Measurements from ENCODE around the gene SRGN.

Gene SRGN

DNA sequence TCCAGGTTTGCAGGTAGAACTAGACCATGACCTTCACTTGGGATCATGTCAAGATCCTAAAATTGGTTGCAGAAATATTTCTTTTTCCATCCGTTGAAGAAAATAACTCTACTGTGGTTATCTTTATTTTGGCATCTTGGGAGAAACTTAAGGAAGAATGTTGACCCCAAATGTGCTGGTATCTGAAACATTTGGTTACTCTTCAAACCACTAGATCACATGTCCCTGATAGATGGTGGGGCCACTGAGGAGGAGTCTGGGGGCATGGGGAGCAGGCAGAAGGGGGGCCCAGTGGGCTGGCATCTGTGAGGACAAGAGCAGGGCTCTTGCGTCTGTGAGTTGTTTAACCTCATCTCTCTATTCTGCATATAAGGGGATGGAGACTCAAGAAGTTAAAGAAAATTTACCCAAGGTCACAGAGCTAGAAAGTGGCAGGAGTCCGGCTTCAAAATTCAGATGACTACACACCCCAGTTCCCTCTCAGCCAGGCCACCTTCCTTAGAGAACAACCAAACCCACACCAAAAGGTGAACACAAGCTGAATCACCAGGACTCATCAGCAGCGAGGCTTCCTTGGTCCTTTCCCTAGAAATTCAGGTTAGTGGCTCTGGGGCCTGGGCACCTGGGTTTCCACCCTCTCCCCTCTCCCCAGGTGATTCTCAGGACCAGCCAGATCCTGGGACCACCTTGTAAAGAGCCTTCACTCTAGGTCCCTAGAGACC lies 40.6 kb upstream of the SRGN start:
- no peak overlapping the region for H3K27ac ChIP-seq
- TF ChIP-seq, protein P1, sequence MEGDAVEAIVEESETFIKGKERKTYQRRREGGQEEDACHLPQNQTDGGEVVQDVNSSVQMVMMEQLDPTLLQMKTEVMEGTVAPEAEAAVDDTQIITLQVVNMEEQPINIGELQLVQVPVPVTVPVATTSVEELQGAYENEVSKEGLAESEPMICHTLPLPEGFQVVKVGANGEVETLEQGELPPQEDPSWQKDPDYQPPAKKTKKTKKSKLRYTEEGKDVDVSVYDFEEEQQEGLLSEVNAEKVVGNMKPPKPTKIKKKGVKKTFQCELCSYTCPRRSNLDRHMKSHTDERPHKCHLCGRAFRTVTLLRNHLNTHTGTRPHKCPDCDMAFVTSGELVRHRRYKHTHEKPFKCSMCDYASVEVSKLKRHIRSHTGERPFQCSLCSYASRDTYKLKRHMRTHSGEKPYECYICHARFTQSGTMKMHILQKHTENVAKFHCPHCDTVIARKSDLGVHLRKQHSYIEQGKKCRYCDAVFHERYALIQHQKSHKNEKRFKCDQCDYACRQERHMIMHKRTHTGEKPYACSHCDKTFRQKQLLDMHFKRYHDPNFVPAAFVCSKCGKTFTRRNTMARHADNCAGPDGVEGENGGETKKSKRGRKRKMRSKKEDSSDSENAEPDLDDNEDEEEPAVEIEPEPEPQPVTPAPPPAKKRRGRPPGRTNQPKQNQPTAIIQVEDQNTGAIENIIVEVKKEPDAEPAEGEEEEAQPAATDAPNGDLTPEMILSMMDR (conservative IDR thresholded peaks at IDR 0.05): no peak

DNA sequence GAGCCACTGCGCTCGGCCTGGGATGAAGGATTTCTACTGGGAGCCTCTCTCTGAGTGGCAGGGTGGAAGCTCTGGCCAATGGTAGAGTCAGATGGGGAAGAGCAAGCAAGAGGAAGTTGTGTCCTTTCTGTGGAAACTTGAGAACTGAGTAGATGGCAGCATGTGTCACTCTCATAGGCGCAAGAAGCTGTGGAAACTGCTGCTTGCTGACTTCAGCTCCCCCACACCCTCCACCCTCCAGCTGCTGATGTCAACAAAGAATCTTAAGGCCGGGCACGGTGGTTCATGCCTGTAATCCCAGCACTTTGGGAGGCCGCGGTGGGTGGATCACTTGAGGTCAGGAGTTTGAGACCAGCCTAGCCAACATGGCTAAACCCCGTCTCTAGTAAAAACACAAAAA lies 39.8 kb upstream of the SRGN start:
- TF ChIP-seq, protein P1 (conservative IDR thresholded peaks at IDR 0.05): no peak
- H3K27ac ChIP-seq: no peak overlapping the region

- TF ChIP-seq, protein P1 (conservative IDR thresholded peaks at IDR 0.05): no peak
Observed at GRCh38 chr10:69049566-69049961, 38.3 kb upstream of the SRGN start.

DNA sequence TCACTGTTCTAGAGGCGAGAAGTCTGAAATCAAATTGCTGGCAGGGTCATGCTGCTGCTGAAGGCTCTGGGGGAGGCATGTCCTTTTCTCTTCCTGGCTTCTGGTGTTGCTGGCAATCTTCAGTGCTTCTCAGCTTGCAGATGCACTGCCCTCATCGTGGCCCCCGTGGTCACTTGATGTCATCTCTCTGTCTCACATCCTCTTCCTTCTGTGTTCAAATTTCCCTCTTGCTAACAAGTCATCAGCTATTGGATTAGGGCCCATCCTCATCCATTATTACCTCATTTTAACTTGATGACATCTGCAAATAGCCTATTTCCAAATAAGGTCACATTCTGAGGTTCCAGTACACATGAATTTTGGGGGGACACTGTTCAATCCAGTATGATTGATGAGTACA lies 36.6 kb upstream of the SRGN start:
- TF ChIP-seq, protein P1 (conservative IDR thresholded peaks at IDR 0.05): no peak
- H3K27ac ChIP-seq: no peak overlapping the region

More at GRCh38 chr10:69049566-69049961, 38.3 kb upstream of the SRGN start:
- no peak overlapping the region for H3K27ac ChIP-seq

DNA sequence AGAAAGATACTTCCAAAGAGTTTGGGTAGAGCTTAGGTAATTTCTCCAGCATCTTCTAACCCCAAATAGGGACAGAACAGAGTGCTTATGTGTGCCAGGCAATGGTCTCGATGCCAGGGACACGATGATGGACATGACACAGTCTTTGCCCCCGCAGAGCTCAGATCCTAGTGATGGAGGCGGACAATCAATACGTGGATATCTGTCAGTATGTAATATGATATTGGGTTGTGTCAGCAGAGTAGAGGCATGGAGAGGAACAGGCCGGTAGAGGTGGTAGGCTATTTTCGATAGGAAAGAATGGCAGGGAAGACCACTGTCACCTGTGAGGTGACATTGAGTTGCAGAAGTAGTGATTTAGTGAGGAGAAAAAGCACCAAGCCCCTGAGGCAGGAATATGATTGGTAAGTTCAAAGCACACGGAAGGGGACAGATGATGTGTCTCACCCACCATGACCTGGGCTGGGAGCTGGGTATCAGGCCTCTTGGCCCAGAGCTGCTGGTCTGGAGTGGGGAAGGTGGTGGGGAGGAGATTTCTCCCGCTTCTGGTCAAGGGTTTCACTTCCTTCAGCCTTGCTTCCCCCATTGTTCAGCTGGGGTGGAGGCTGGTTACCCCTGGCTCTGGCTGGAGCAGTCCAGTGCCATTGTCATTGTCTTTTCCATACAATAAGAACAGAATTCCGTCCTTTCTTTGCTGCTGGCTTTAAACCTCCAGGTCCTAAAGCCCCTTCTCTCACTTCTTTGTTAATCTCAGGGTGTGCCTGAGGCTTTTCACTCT lies 36.0 kb upstream of the SRGN start:
- TF ChIP-seq, protein P1 (conservative IDR thresholded peaks at IDR 0.05): no peak
- H3K27ac ChIP-seq: no peak overlapping the region

DNA sequence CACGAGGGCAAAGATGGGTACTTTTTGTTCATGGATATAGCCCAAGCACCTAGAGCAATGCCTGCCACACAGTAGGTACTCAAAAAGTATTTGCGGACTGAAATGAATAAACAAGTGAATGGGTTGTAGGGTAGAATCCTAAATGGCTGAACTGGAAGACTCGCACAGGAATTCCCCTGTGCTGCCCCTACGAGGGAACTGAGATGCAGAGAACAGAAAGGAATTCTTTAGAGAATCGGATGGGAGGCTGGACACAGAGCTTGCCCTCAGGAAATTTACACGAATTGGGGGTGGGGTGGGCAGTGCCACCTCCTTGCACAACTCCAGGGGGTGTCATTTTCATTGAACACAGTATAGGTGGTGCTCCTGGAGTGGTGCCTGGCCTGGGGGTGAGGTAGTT lies 35.2 kb upstream of the SRGN start:
- TF ChIP-seq, protein P1 (conservative IDR thresholded peaks at IDR 0.05): no peak

GRCh38 chr10:69055241-69055640 lies 32.7 kb upstream of the SRGN start:
- TF ChIP-seq, protein P1 (conservative IDR thresholded peaks at IDR 0.05): no peak
- no peak overlapping the region for H3K27ac ChIP-seq

More for the DNA sequence above, 35.2 kb upstream of the SRGN start:
- no peak overlapping the region for H3K27ac ChIP-seq
